CD4-positive, alpha-beta T cell treated with Interleukin-17A for 4 hours (primary cell): ENCODE results near the gene PPP1R37.

Experiments
- DNase-seq: peaks from one replicate; pipeline ENCODE4 v3.0.0-alpha.2; 2020; ENCODE audit warnings: mixed read lengths

Gene PPP1R37

GRCh38 chr19:45092747-45093678 is at the start of gene PPP1R37:
Gene PPP1R37, plus strand, starts transcription at chr19:45093179. Its CDS starts 147 bp downstream, at chr19:45093326.
- peak; percentile 95 for DNase-seq

- no peak for DNase-seq
These were observed 47.2 kb upstream of the PPP1R37 start for GRCh38 chr19:45045671-45046353.

GRCh38 chr19:45046355-45046754 is 46.6 kb upstream of the PPP1R37 start:
- no peak for DNase-seq

- no peak for DNase-seq
These were observed 45.7 kb upstream of the PPP1R37 start for GRCh38 chr19:45047188-45047797.

- no peak for DNase-seq
These were observed 43.8 kb upstream of the PPP1R37 start for GRCh38 chr19:45049073-45049736.

GRCh38 chr19:45050036-45050435 is 42.9 kb upstream of the PPP1R37 start:
- DNase-seq, result no peak

- DNase-seq, result no peak
These were observed 40.9 kb upstream of the PPP1R37 start for GRCh38 chr19:45051929-45052579.

GRCh38 chr19:45056831-45057230 is 36.1 kb upstream of the PPP1R37 start:
- no peak for DNase-seq

- DNase-seq, result no peak
These were observed 35.5 kb upstream of the PPP1R37 start for GRCh38 chr19:45057444-45057843.

GRCh38 chr19:45058622-45059159 is 34.3 kb upstream of the PPP1R37 start:
- DNase-seq, result no peak

GRCh38 chr19:45059258-45059965 is 33.6 kb upstream of the PPP1R37 start:
- peak; percentile 87 for DNase-seq

- DNase-seq, result no peak
These were observed 31.0 kb upstream of the PPP1R37 start for GRCh38 chr19:45061965-45062364.

- no peak for DNase-seq
These were observed 28.9 kb upstream of the PPP1R37 start for GRCh38 chr19:45063851-45064801.

GRCh38 chr19:45066921-45067661 is 25.9 kb upstream of the PPP1R37 start:
- DNase-seq, result no peak

- DNase-seq, result no peak
These were observed 24.9 kb upstream of the PPP1R37 start for GRCh38 chr19:45068041-45068440.

GRCh38 chr19:45069056-45069455 is 23.9 kb upstream of the PPP1R37 start:
- no peak for DNase-seq

- no peak for DNase-seq
These were observed 22.8 kb upstream of the PPP1R37 start for GRCh38 chr19:45070214-45070613.

- DNase-seq, result no peak
These were observed 22.0 kb upstream of the PPP1R37 start for GRCh38 chr19:45070861-45071544.

GRCh38 chr19:45071545-45071938 is 21.4 kb upstream of the PPP1R37 start:
- DNase-seq, result no peak
